ENCODE measurements around the gene RPL10A.
"Not testable (repeated sequence)": the region's sequence is repeated elsewhere in the genome, so short reads cannot be mapped to it uniquely, and the experiment has no call there.

RPL10A gene

DNA sequence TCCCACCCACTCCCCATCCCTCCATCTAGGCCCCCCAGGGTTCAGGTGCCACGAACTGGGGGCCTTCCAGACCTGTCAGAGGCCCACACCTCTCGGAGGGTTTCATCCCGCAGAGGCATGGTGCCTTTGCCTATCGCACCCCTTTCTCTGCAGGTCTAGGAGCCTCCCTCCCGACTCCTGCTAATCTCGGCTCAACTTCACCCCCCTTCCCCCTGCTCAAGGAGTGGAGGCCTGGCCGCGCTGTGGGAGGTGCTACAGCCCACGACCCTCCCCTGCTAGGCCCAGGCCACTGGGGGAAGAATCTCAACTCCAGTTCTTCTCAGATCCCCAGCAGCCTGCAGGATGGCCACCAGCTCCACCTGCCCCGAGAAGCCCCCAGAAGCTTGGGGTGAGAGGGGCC, 44.5 kb downstream of the RPL10A start, which contains the start of gene TULP1:
Gene TULP1, minus strand, starts transcription at position 157 of the 400 bp plus-strand sequence. Its CDS starts 38 bp downstream, at position 119.
- no peak for DNase-seq (ENCODE audit: low read depth)

GRCh38 chr6:35514587-35514986, 46.4 kb downstream of the RPL10A start:
- DNase-seq (ENCODE audit: low read depth), result no peak

- DNase-seq (ENCODE audit: low read depth), result not testable (repeated sequence)
Observed at GRCh38 chr6:35515939-35516338, 47.7 kb downstream of the RPL10A start.

DNA sequence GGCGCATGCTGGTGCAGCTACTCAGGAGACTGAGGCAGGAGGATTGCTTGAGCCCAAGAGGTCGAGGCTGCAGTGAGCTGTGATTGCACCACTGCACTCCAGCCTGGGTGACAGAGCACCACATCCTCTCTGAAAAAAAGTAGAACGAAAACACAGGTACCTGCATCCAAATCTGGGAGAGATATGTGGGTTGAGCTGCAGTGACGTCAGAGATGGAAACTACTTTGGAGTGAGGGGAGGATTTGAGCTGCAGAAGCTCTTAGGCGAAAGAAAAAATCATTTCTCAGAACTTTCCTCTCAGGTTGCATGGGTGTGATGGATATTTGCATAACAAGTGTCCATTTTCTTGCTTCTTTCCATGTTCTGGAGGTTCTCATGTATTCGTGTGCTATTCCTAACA, 48.5 kb downstream of the RPL10A start:
- DNase-seq (ENCODE audit: low read depth), result no peak

GRCh38 chr6:35517978-35518377, 49.8 kb downstream of the RPL10A start:
- not testable (repeated sequence) for DNase-seq (ENCODE audit: low read depth)

DNA sequence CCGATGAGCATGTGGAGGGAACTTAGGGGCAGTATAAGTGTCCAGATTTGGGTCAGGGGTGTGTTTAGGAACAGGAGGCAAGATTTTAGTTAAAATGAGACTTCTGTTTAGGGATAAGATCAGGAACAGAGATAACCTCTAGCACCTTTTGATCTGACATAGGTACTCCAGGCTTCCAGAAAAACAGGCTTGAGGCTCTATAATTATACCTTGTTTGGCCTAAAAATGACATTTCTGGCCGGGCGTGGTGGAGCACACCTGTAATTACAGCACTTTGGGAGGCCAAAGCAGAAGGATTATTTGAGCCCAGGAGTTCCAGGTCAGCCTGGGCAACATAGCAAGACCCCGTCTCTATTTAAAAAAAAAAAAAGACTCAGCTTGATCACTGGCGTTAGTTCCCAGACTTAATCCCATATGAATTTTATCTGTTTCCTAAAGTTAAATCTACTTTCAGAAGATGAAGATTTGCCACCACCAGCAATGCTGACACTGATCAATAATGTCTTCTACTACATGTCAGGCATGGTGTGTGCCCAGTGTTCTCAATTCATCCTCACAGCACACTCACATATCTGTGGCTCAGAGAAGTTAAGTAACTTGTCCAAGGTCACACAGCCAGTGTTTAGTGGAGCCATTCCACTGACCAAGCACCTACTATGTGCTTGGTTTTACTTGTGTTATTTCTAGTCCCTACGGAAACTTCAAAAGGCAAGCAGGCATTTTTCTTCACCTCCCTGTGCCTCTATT, 50.5 kb downstream of the RPL10A start:
- no peak for DNase-seq (ENCODE audit: low read depth)

GRCh38 chr6:35519313-35520015, 51.3 kb downstream of the RPL10A start:
- no peak for DNase-seq (ENCODE audit: low read depth)
